Measurements from ENCODE around the gene SH3BP4. TPM values are rescaled to one million over a fixed set of nuclear protein-coding genes. Genes with fewer than 3 reads are reported as not detected.

Gene SH3BP4
- total and polyA plus RNA-seq, 10 of the 15 experiments (the other 5 are each of a cell fraction or from before 2014, with no cell fraction given), result 0.03 to 0.36 TPM; not detected in 8

GRCh38 chr2:234977228-234977679 lies 25.4 kb downstream of the SH3BP4 start (continued):
- TF ChIP-seq, protein P1, sequence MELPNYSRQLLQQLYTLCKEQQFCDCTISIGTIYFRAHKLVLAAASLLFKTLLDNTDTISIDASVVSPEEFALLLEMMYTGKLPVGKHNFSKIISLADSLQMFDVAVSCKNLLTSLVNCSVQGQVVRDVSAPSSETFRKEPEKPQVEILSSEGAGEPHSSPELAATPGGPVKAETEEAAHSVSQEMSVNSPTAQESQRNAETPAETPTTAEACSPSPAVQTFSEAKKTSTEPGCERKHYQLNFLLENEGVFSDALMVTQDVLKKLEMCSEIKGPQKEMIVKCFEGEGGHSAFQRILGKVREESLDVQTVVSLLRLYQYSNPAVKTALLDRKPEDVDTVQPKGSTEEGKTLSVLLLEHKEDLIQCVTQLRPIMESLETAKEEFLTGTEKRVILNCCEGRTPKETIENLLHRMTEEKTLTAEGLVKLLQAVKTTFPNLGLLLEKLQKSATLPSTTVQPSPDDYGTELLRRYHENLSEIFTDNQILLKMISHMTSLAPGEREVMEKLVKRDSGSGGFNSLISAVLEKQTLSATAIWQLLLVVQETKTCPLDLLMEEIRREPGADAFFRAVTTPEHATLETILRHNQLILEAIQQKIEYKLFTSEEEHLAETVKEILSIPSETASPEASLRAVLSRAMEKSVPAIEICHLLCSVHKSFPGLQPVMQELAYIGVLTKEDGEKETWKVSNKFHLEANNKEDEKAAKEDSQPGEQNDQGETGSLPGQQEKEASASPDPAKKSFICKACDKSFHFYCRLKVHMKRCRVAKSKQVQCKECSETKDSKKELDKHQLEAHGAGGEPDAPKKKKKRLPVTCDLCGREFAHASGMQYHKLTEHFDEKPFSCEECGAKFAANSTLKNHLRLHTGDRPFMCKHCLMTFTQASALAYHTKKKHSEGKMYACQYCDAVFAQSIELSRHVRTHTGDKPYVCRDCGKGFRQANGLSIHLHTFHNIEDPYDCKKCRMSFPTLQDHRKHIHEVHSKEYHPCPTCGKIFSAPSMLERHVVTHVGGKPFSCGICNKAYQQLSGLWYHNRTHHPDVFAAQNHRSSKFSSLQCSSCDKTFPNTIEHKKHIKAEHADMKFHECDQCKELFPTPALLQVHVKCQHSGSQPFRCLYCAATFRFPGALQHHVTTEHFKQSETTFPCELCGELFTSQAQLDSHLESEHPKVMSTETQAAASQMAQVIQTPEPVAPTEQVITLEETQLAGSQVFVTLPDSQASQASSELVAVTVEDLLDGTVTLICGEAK (IDR thresholded peaks at IDR 0.05; ENCODE audit: borderline replicate concordance), result no peak
- TF ChIP-seq ZNF687 (IDR thresholded peaks at IDR 0.05), result no peak
- TF ChIP-seq ETV6 (conservative IDR thresholded peaks at IDR 0.05 in 1 of 2, IDR thresholded peaks at IDR 0.05 in 1 of 2; ENCODE audit: borderline replicate concordance in 1 of 2, low read depth in 1 of 2), result no peak
- TF ChIP-seq ATF3 (IDR thresholded peaks at IDR 0.05; ENCODE audit: borderline replicate concordance, extremely low read depth, low read depth, low read length), result no peak

Measured in GM12878 (cell line).